K562 (cell line): Measurements from ENCODE around the gene RYK. TPM values are rescaled to one million over a fixed set of nuclear protein-coding genes. Genes with fewer than 3 reads are reported as not detected.
"Not testable (repeated sequence)": the region's sequence is repeated elsewhere in the genome, so short reads cannot be mapped to it uniquely, and the experiment has no call there.

Source experiments
- ATAC-seq: fragments of 200-7000 bp; cut with Tn5 transposase; 3 replicates; pipeline ENCODE4 v1.9.1; 2020; ENCODE audit warnings: moderate library complexity
- BruUV-seq: library from RNA; stranded (reverse); fragments of 400-500 nt; replicated peaks from 2 replicates; lab custom pipeline; 2021; lab: Mats Ljungman, UMichigan
- CTCF ChIA-PET: fragments of 300-600 bp; formaldehyde crosslinking; extraction: SDS; loops from one replicate; lab custom pipeline; 2021; ENCODE audit warnings: low intra/inter-chr PET ratio; lab: Yijun Ruan, JAX
- POLR2A ChIA-PET: fragments of 300-600, 350-650 bp; sonication (Branson Sonifier 250); formaldehyde crosslinking; extraction: SDS; loops from one replicate; lab custom pipeline; 2021; ENCODE audit warnings: antibody characterized with exemption, inconsistent platforms; lab: Yijun Ruan, JAX
- DNase-seq, 4 experiments: peaks; one replicate each; pipeline versions ENCODE4 v3.0.0 to v3.0.0-alpha.2; 2011 to 2018; ENCODE audit warnings: low spot score in 3 of 4, mixed read lengths in 3 of 4; ENCODE audit errors: extremely low read depth in 1 of 4
- FAIRE-seq: peaks from 2 replicates; lab custom pipeline; 2011; peaks lifted over from hg19 to GRCh38; lab: Jason Lieb, UNC
- H2AFZ ChIP-seq: 2 replicates; pipeline ENCODE4 v1.6.0; 2011; ENCODE audit warnings: low read depth, low read length, control low read depth, inconsistent platforms
- H3K27ac ChIP-seq: fragments of 200-600 bp; 3 replicates; pipeline ENCODE4 v1.8.0; 2011; ENCODE audit warnings: low read depth, mild to moderate bottlenecking, control low read depth, inconsistent platforms, low read length, moderate library complexity, mixed read lengths; ENCODE audit errors: extremely low read depth
- H3K27me3 ChIP-seq, 2 experiments: fragments of 300-600 bp in 1 of 2; 2 replicates in 1 of 2; 3 replicates in 1 of 2; pipeline versions ENCODE4 v1.6.0 to v1.8.0; 2011; ENCODE audit warnings: inconsistent platforms in 2 of 2, low read length in 2 of 2, mild to moderate bottlenecking in 1 of 2, mixed read lengths in 1 of 2, moderate library complexity in 1 of 2; ENCODE audit not compliant: control insufficient read depth in 2 of 2, insufficient read depth in 2 of 2
- H3K36me3 ChIP-seq: fragments of 300-600 bp; 3 replicates; pipeline ENCODE4 v1.8.0; 2011; ENCODE audit warnings: mild to moderate bottlenecking, low read length, inconsistent platforms; ENCODE audit not compliant: control insufficient read depth, insufficient read depth
- H3K4me1 ChIP-seq, 2 experiments: fragments of 200-600 bp in 1 of 2; replicated peaks in 1 of 2; 2 replicates in 1 of 2; 3 replicates in 1 of 2; pipeline versions ENCODE4 v1.5.1 to v1.8.0; 2011; ENCODE audit warnings: inconsistent platforms in 2 of 2, low read length in 2 of 2, mild to moderate bottlenecking in 1 of 2, mixed read lengths in 1 of 2, moderate library complexity in 1 of 2; ENCODE audit not compliant: control insufficient read depth in 2 of 2, insufficient read depth in 2 of 2
- H3K4me2 ChIP-seq: 2 replicates; pipeline ENCODE4 v1.6.1; 2011; ENCODE audit warnings: low read length, control low read depth, inconsistent platforms, mixed read lengths; ENCODE audit not compliant: insufficient read depth
- H3K4me3 ChIP-seq: fragments of 200-600 bp; sonication (generic), shearing (Covaris generic); 2 replicates; pipeline ENCODE4 v1.5.1; 2016; ENCODE audit warnings: control low read depth, inconsistent platforms
- H3K79me2 ChIP-seq: fragments of 200-600 bp; 3 replicates; pipeline ENCODE4 v1.8.0; 2011; ENCODE audit warnings: low read length, inconsistent platforms; ENCODE audit not compliant: control insufficient read depth, insufficient read depth
- H3K9ac ChIP-seq, 2 experiments: 2 replicates each; pipeline versions ENCODE4 v1.6.0 to v1.6.1; 2011; ENCODE audit warnings: low read depth in 2 of 2, low read length in 2 of 2, control low read depth in 1 of 2, inconsistent platforms in 1 of 2, mild to moderate bottlenecking in 1 of 2, mixed read lengths in 1 of 2; ENCODE audit not compliant: insufficient read depth in 1 of 2
- H3K9me1 ChIP-seq: one replicate; pipeline ENCODE4 v1.6.0; 2011; ENCODE audit warnings: inconsistent platforms, mild to moderate bottlenecking, low read length, moderate library complexity; ENCODE audit not compliant: control insufficient read depth, insufficient read depth
- H3K9me3 ChIP-seq: replicated peaks from 2 replicates; pipeline ENCODE4 v1.5.1; 2011; ENCODE audit warnings: low read depth, low read length, inconsistent platforms; ENCODE audit not compliant: control insufficient read depth, insufficient read depth
- H4K20me1 ChIP-seq: replicated peaks from 2 replicates; pipeline ENCODE4 v1.6.1; 2011; ENCODE audit warnings: low read length, inconsistent platforms, mixed read lengths; ENCODE audit not compliant: control insufficient read depth, insufficient read depth
- ATF7 ChIP-seq: fragments of 450-650 bp; IDR thresholded peaks from 2 replicates; pipeline ENCODE4 v1.7.1; 2014; ENCODE audit warnings: mild to moderate bottlenecking, moderate library complexity
- HBP1 ChIP-seq: fragments of 450-650 bp; formaldehyde crosslinking; IDR thresholded peaks from 2 replicates; pipeline ENCODE4 v1.4.0; 2022; ENCODE audit warnings: missing genetic modification characterization
- HOXB6 ChIP-seq: fragments of 250-450 bp; sonication (Bioruptor Pico); IDR thresholded peaks from 2 replicates; pipeline ENCODE4 v1.5.1; 2022; ENCODE audit warnings: mild to moderate bottlenecking, borderline replicate concordance
- MYNN ChIP-seq, 2 experiments: sonication (generic); formaldehyde crosslinking in 1 of 2; IDR thresholded peaks; 2 replicates each; pipeline versions ENCODE4 v1.5.0 to v1.6.1; 2016 to 2020; ENCODE audit warnings: antibody characterized with exemption in 1 of 2, missing genetic modification reagents in 1 of 2
- NFYB ChIP-seq: IDR thresholded peaks from 2 replicates; pipeline ENCODE4 v1.6.1; 2011; ENCODE audit warnings: mild to moderate bottlenecking, moderate library complexity; ENCODE audit not compliant: insufficient read length; ENCODE audit errors: extremely low read depth
- SETDB1 ChIP-seq: IDR thresholded peaks from one replicate; pipeline ENCODE4 v1.6.1; 2012; ENCODE audit warnings: low read length, control low read depth, inconsistent platforms
- SREBF1 ChIP-seq: fragments of 150-350 bp; IDR thresholded peaks from 2 replicates; pipeline ENCODE4 v1.6.1; 2014; ENCODE audit warnings: antibody characterized with exemption, low read depth, low read length, borderline replicate concordance
- TCF7L2 ChIP-seq: fragments of 150-350 bp; IDR thresholded peaks from 2 replicates; pipeline ENCODE4 v1.6.1; 2016; ENCODE audit warnings: low read depth, mild to moderate bottlenecking, low read length, moderate library complexity
- ZNF408 ChIP-seq: fragments of 250-450 bp; sonication (Bioruptor Pico); IDR thresholded peaks from 2 replicates; pipeline ENCODE4 v1.4.0; 2020; ENCODE audit warnings: low read depth, mild to moderate bottlenecking, moderate library complexity
- ZNF436 ChIP-seq: fragments of 250-450, 450-650 bp; sonication (Bioruptor Pico); formaldehyde crosslinking; IDR thresholded peaks from 2 replicates; pipeline ENCODE4 v1.7.0; 2020; ENCODE audit warnings: mild to moderate bottlenecking
- ZNF695 ChIP-seq: fragments of 450-650 bp; formaldehyde crosslinking; IDR thresholded peaks from 2 replicates; pipeline ENCODE4 v1.4.0; 2020; ENCODE audit warnings: mild to moderate bottlenecking, moderate library complexity
- WGBS: fragments of 100-300 bp; shearing (Covaris generic); methylation state at CpG from one replicate; pipeline ENCODE4 v1.1.6; 2016; ENCODE audit warnings: low coverage, mixed read lengths; ENCODE audit not compliant: insufficient coverage; ENCODE audit errors: missing lambda C conversion rate; 5-methylcytosine and 5-hydroxymethylcytosine counted together
- in situ Hi-C: fragments of 300-500 bp; cut with MboI; formaldehyde crosslinking; loops from 4 replicates; pipeline ENCODE4 v1.15.0; 2018; ENCODE audit warnings: inconsistent platforms, mixed read lengths
- intact Hi-C: fragments of 100-400 bp; cut with micrococcal nuclease; formaldehyde crosslinking; loops from 2 replicates; pipeline ENCODE4 v1.14.2; 2022
- polyA plus RNA-seq, 8 experiments: library from polyadenylated mRNA; depleted of rRNA in 4 of 8; stranded (reverse) in 5 of 8; unstranded in 3 of 8; fragments of >200 nt; fragmentation: Nextera tagmentation in 2 of 8; fragmentation: Illumina TruSeq in 1 of 8; extraction: Ambion mirVana in 2 of 8; extraction: Trizol in 1 of 8; gene quantifications; 2 replicates each; pipeline versions ENCODE4 v1.2.1 to v1.2.3, GENCODE V29; 2011 to 2014; ENCODE audit warnings: inconsistent platforms in 1 of 8, missing spikeins in 1 of 8
- total RNA-seq, 7 experiments: library from RNA; depleted of rRNA in 6 of 7; stranded (reverse); fragments of >200 nt in 6 of 7; fragmentation: Illumina TruSeq in 2 of 7; extraction: Trizol in 2 of 7; gene quantifications; 2 replicates each; pipeline versions ENCODE4 v1.2.1 to v1.2.3, GENCODE V29; 2011 to 2021; ENCODE audit warnings: low replicate concordance in 1 of 7

Gene RYK
- total and polyA plus RNA-seq, 9 of the 15 experiments (the other 6 are each of a cell fraction or from before 2014, with no cell fraction given), result 4.2 to 29.5 (median 16.6) TPM

DNA sequence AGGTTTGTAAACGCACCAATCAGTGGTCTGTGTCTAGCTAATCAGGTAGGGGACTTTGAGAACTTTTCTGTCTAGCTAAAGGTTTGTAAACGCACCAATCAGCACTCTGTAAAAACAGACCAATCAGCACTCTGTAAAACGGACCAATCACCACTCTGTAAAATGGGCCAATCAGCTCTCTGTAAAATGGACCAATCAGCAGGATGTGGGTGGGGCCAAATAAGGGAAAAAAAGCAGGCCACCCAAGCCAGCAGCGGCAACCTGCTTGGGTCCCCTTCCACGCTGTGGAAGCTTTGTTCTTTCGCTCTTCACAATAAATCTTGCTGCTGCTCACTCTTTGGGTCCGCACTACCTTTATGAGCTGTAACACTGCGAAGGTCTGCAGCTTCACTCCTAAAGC is 50.8 kb downstream of the RYK start:
- H3K9me1 ChIP-seq, BruUV-seq, H3K9ac ChIP-seq, intact Hi-C loops, H3K27me3 ChIP-seq, H3K4me3 ChIP-seq, H3K9me3 ChIP-seq, H2AFZ ChIP-seq, H3K27ac ChIP-seq, CTCF ChIA-PET, H3K4me2 ChIP-seq, H4K20me1 ChIP-seq, H3K4me1 ChIP-seq, FAIRE-seq, H3K79me2 ChIP-seq, ATAC-seq, DNase-seq: not testable (repeated sequence)
- H3K36me3 ChIP-seq, result peaks cover 18% of the 10 kb centered on the region
- TF ChIP-seq NFYB, result peak; percentile 39
- POLR2A ChIA-PET, result interaction anchor here (1.1 kb wide), 1 partner anchor 12 kb away, joined by 3 read pairs; no protein-coding TSS in a partner anchor
- 84% methylated on average over 4 of the region's 8 CpGs for WGBS
- in situ Hi-C loops, result loop anchor here (10.0 kb wide), 1 partner anchor 275 kb away; no protein-coding TSS in a partner anchor

DNA sequence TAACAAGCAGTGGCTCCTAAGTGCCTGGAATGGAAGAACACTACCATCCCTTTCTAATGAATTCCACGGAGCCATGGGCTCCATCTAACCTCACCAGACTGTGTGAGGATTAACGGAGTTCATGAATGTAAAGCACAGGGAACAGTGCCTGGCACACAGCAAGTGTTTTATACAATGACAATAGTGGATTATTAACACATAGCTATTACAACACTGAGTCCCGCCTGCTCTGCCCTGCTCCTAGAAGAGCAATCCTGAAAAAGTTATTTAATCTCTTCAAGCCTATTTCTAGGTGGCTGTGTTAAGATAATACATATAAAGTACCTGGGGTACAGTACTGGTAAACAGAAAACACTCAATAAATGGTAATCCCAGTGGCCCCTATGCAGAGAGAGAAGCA is 51.4 kb downstream of the RYK start:
- peaks cover 18% of the 10 kb centered on the region for H3K36me3 ChIP-seq
- H3K9me3 ChIP-seq, result no peaks in the 10 kb centered on the region
- H3K27me3 ChIP-seq, result no peaks in the 10 kb centered on the region
- intact Hi-C loops, result no loop called here
- ATAC-seq, result no peak
- POLR2A ChIA-PET, result interaction anchor here (1.1 kb wide), 1 partner anchor 13 kb away, joined by 3 read pairs; no protein-coding TSS in a partner anchor
- H3K4me1 ChIP-seq, result no peaks in the 10 kb centered on the region
- no peak overlapping the region for H3K27ac ChIP-seq
- no peak overlapping the region for H2AFZ ChIP-seq
- no peak for DNase-seq
- WGBS, result 79% methylated on average over 3 of the region's 3 CpGs
- H3K4me3 ChIP-seq, result no peak overlapping the region
- no TSS peak for BruUV-seq
- TF ChIP-seq HOXB6 (CRISPR knock-in tag) (no peak), ATF7 (no peak), ZNF436 (CRISPR knock-in tag) (no peak), MYNN (IDR thresholded peaks at IDR 0.05) (no peak), MYNN (CRISPR knock-in tag; IDR thresholded peaks at IDR 0.05) (no peak), TCF7L2 (no peak), ZNF695 (CRISPR knock-in tag) (no peak), SREBF1 (no peak), ZNF408 (CRISPR knock-in tag) (no peak), SETDB1 (no peak), HBP1 (no peak)
- TF ChIP-seq, all 486 proteins: peak for 0
- no peak overlapping the region for H3K9ac ChIP-seq
- no peaks in the 10 kb centered on the region for H3K9me1 ChIP-seq
- in situ Hi-C loops, result no loop called here
- H3K4me2 ChIP-seq, result no peak overlapping the region
- FAIRE-seq, result no peak
- no peaks in the 10 kb centered on the region for H3K79me2 ChIP-seq
- CTCF ChIA-PET, result no interaction called here
- H4K20me1 ChIP-seq, result no peaks in the 10 kb centered on the region
